ENCODE results near the gene ACVR2A.

ACVR2A gene

GRCh38 chr2:147913701-147914480, 69.1 kb downstream of the ACVR2A start:
- Histone ChIP-seq H3K9me3 (ENCODE audit: control insufficient read depth, low read length) (no peaks in the 10 kb centered on the region), H3K4me1 (peaks cover 12% of the 10 kb centered on the region), H3K9ac (no peak overlapping the region), H3K27ac (no peak overlapping the region), H3K4me2 (ENCODE audit: low read length) (no peak overlapping the region), H3K4me3 (ENCODE audit: low read depth, low read length) (no peak overlapping the region), H3K36me3 (ENCODE audit: control insufficient read depth, insufficient read depth, low read length) (no peaks in the 10 kb centered on the region), H2AFZ (no peak overlapping the region), H3K27me3 (ENCODE audit: control insufficient read depth, insufficient read depth, low read length) (no peaks in the 10 kb centered on the region), H3K79me2 (no peaks in the 10 kb centered on the region)
- TF ChIP-seq, protein P1, sequence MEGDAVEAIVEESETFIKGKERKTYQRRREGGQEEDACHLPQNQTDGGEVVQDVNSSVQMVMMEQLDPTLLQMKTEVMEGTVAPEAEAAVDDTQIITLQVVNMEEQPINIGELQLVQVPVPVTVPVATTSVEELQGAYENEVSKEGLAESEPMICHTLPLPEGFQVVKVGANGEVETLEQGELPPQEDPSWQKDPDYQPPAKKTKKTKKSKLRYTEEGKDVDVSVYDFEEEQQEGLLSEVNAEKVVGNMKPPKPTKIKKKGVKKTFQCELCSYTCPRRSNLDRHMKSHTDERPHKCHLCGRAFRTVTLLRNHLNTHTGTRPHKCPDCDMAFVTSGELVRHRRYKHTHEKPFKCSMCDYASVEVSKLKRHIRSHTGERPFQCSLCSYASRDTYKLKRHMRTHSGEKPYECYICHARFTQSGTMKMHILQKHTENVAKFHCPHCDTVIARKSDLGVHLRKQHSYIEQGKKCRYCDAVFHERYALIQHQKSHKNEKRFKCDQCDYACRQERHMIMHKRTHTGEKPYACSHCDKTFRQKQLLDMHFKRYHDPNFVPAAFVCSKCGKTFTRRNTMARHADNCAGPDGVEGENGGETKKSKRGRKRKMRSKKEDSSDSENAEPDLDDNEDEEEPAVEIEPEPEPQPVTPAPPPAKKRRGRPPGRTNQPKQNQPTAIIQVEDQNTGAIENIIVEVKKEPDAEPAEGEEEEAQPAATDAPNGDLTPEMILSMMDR (IDR thresholded peaks at IDR 0.05) = no peak

DNA sequence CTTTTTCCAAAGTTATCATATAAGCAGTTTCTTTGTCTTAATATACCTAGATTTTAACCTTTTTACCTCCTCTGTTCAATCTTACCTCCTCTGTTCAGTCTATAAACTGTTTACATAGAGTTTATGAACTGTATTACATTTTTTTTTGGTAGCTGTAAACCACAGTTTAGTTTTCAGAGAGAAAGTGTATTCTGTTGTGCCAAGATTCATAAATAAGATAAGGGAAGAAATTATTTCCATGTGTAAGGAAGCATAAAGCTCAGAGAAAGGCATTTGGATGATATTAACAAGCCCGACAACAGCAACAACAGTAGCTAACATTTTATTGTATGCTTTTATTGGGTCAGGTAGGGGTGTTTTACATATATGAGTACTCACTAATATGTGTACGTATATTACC, 71.2 kb downstream of the ACVR2A start:
- TF ChIP-seq, protein P1 (IDR thresholded peaks at IDR 0.05) = no peak

GRCh38 chr2:147916723-147917122, 71.9 kb downstream of the ACVR2A start:
- TF ChIP-seq, protein P1 (IDR thresholded peaks at IDR 0.05) = no peak
- Histone ChIP-seq H3K27ac (no peak overlapping the region), H3K4me2 (ENCODE audit: low read length) (no peak overlapping the region), H3K4me1 (peaks cover 12% of the 10 kb centered on the region), H3K79me2 (no peaks in the 10 kb centered on the region), H3K4me3 (ENCODE audit: low read depth, low read length) (no peak overlapping the region), H3K36me3 (ENCODE audit: control insufficient read depth, insufficient read depth, low read length) (no peaks in the 10 kb centered on the region), H3K9ac (no peak overlapping the region), H3K9me3 (ENCODE audit: control insufficient read depth, low read length) (no peaks in the 10 kb centered on the region), H3K27me3 (ENCODE audit: control insufficient read depth, insufficient read depth, low read length) (no peaks in the 10 kb centered on the region), H2AFZ (no peak overlapping the region)

More for the DNA sequence above, 71.2 kb downstream of the ACVR2A start:
- Histone ChIP-seq H3K9ac (no peak overlapping the region), H3K36me3 (ENCODE audit: control insufficient read depth, insufficient read depth, low read length) (no peaks in the 10 kb centered on the region), H3K4me3 (ENCODE audit: low read depth, low read length) (no peak overlapping the region), H3K4me1 (peaks cover 12% of the 10 kb centered on the region), H3K27ac (no peak overlapping the region), H3K9me3 (ENCODE audit: control insufficient read depth, low read length) (no peaks in the 10 kb centered on the region), H3K27me3 (ENCODE audit: control insufficient read depth, insufficient read depth, low read length) (no peaks in the 10 kb centered on the region), H3K4me2 (ENCODE audit: low read length) (no peak overlapping the region), H3K79me2 (no peaks in the 10 kb centered on the region), H2AFZ (no peak overlapping the region)

GRCh38 chr2:147917161-147917560, 72.3 kb downstream of the ACVR2A start:
- Histone ChIP-seq H3K4me2 (ENCODE audit: low read length) (no peak overlapping the region), H3K4me1 (peaks cover 12% of the 10 kb centered on the region), H3K27ac (no peak overlapping the region), H3K79me2 (no peaks in the 10 kb centered on the region), H2AFZ (no peak overlapping the region), H3K4me3 (ENCODE audit: low read depth, low read length) (no peak overlapping the region), H3K27me3 (ENCODE audit: control insufficient read depth, insufficient read depth, low read length) (no peaks in the 10 kb centered on the region), H3K36me3 (ENCODE audit: control insufficient read depth, insufficient read depth, low read length) (no peaks in the 10 kb centered on the region), H3K9ac (no peak overlapping the region), H3K9me3 (ENCODE audit: control insufficient read depth, low read length) (no peaks in the 10 kb centered on the region)
- TF ChIP-seq, protein P1 (IDR thresholded peaks at IDR 0.05) = no peak

GRCh38 chr2:147923846-147924245, 79.0 kb downstream of the ACVR2A start:
- no peaks in the 10 kb centered on the region for H3K79me2 ChIP-seq
- no peak overlapping the region for H3K4me2 ChIP-seq (ENCODE audit: low read length)
- H3K27me3 ChIP-seq (ENCODE audit: control insufficient read depth, insufficient read depth, low read length) = no peaks in the 10 kb centered on the region
- no peak overlapping the region for H2AFZ ChIP-seq
- no peak overlapping the region for H3K27ac ChIP-seq
- H3K4me1 ChIP-seq = no peaks in the 10 kb centered on the region
- H3K36me3 ChIP-seq (ENCODE audit: control insufficient read depth, insufficient read depth, low read length) = no peaks in the 10 kb centered on the region
- no peaks in the 10 kb centered on the region for H3K9me3 ChIP-seq (ENCODE audit: control insufficient read depth, low read length)
- TF ChIP-seq, protein P1 (IDR thresholded peaks at IDR 0.05) = no peak
- H3K9ac ChIP-seq = no peak overlapping the region
- H3K4me3 ChIP-seq (ENCODE audit: low read depth, low read length) = no peak overlapping the region

Measured in parathyroid adenoma (tissue), 2 donors.